ENCODE results near the gene MAP1S.
"Not testable (repeated sequence)": the region's sequence is repeated elsewhere in the genome, so short reads cannot be mapped to it uniquely, and the experiment has no call there.

Gene MAP1S

GRCh38 chr19:17767559-17767958, 48.3 kb downstream of the MAP1S start:
- FAIRE-seq, result no peak

DNA sequence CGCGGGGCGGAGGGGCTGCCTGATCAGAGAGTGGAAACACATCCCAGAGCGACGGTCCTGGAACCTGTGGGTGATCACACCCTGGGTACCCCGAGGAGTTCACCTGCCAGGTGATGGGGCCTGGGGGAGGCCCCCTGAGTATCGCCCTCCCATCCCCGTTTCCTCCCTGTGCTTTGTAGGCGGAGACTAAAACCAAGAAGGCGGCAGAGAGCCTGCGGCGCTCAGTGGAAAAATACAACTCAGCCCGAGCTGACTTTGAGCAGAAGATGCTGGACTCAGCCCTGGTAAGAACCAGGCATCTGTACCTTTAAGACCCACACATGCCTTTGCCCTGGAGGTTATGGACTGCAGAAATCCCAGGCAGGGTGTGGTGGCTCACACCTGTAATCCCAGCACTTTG, 51.3 kb downstream of the MAP1S start:
- no peak for FAIRE-seq

GRCh38 chr19:17772172-17772571, 52.9 kb downstream of the MAP1S start:
- no peak for FAIRE-seq

- FAIRE-seq, result peak; percentile 81
Observed at GRCh38 chr19:17775245-17775927, 56.1 kb downstream of the MAP1S start.

- FAIRE-seq, result no peak
Observed at GRCh38 chr19:17775991-17776803, 56.9 kb downstream of the MAP1S start.

DNA sequence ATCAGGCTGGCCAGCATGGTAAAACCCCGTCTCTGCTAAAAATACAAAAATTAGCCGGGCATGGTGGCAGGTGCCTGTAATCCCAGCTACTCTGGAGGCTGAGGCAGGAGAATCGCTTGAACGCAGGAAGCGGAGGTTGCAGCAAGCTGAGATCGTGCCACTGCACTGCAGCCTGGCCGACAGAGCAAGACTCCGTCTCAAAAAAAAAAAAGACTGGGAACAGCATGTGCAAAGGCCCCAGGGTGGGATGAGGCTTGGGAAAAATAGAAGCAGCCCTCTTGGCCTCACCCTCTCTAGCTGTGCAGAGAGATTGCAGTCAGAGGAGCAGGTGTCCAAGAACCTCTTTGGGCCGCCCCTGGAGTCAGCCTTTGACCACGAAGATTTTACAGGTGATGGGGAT, 58.6 kb downstream of the MAP1S start:
- FAIRE-seq, result not testable (repeated sequence)

GRCh38 chr19:17778251-17778967, 59.1 kb downstream of the MAP1S start:
- no peak for FAIRE-seq

DNA sequence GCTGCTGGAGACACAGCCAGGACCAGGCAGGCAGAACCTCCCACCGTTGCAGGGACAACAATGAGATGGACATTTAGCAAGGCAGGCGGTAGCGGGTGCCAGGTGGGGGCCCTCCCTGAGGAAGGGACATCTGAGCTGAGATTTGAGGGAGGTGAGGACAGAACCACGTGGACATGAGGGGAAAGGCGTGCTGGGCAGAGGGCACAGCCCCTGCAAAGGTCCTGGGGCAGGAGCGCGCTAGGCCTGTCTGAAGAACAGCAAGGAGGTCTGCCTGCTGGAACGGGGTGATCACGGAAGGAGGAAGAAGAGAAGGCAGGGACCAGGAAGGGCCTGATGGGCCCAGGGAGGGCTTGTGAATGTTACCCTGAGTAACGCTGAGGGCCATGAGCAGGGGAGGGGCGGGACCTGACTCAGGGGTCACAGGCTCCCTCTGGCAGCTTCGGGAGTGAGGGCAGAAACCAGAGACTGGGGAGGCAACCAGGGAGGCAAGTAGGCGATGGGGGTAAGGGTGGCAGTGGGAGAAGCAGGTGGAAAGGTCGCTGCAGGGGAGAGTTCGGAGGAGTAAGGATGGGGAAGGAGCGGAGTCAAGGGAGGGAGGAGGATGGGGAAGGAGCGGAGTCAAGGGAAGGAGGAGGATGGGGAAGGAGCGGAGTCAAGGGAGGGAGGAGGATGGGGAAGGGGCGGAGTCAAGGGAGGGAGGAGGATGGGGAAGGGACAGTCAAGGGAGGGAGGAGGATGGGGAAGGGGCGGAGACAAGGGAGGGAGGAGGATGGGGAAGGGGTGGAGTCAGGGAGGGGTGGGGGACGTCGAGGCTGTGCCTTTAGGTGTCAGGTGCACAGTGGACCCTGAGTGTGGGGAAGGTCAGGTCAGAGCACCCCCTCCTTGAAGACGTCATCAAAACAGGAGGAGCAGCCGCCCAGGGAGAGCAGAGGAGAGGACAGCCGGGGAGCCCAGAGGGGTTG, 60.0 kb downstream of the MAP1S start:
- FAIRE-seq, result no peak

DNA sequence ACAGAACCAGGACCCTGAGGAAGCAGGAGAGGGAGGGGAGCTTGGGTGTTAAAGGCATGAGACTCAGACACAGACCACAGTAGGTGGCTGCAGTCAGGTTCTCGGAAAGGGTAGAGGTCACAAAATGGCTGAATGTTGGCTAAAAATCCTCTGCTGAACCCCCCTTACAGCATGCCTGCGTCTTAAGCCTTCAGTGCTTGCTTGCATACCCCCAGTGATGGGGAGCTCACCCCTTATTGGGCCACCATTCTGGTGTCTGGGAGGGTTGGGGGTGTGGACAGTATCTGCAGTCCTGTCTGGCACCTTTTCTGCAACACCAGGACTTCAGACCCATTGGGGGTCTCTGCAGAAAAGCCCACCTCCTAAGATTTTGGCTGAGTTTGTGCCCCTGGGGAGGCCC, 61.5 kb downstream of the MAP1S start:
- no peak for FAIRE-seq

DNA sequence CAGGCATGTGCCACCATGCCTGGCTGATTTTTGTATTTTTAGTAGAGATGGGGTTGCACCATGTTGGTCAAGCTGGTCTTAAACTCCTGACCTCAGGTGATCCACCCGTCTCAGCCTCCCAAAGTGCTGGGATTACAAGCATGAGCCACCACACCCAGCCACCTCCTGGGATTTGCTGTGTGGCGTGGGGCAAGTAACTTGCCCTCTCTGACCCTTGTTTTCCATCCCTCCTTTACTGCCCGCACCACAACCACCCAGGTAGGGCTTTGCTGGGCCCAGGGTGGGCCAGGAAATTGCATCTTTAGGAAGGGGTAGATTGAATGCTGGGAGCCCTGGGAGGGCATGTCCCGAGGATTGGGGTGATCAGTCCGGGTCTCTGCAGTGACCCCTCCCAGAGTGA, 64.4 kb downstream of the MAP1S start:
- FAIRE-seq, result not testable (repeated sequence)

Data from G401.6 (cell line).